HCT116 (cell line): ENCODE measurements around the gene EFEMP2. TPM values are rescaled to one million over a fixed set of nuclear protein-coding genes. Genes with fewer than 3 reads are reported as not detected.

Source experiments
- ATAC-seq: fragments of 200-7000 bp; cut with Tn5 transposase; 2 replicates; pipeline ENCODE4 v1.9.1; 2020; ENCODE audit warnings: mild to moderate bottlenecking, moderate library complexity
- BruUV-seq: library from RNA; stranded (reverse); fragments of 400-500 nt; replicated peaks from 2 replicates; lab custom pipeline; 2021; lab: Mats Ljungman, UMichigan
- CTCF ChIA-PET: fragments of 300-600 bp; sonication (Branson Sonifier 250); formaldehyde crosslinking; loops from one replicate; lab custom pipeline; 2021; ENCODE audit warnings: antibody characterized with exemption; lab: Charles Lee
- POLR2A ChIA-PET: fragments of 300-600, 350-600 bp; sonication (Branson Sonifier 250); formaldehyde crosslinking; loops from one replicate; lab custom pipeline; 2021; ENCODE audit warnings: antibody characterized with exemption; lab: Charles Lee
- RAD21 ChIA-PET, 2 experiments: fragments of 300-600 bp; sonication (Branson Sonifier 250); formaldehyde crosslinking; loops; one replicate each; lab custom pipeline; 2023; ENCODE audit warnings: low total read pairs in 2 of 2; ENCODE audit not compliant: uncharacterized antibody in 2 of 2, unreplicated experiment in 2 of 2, low non-redundant PET in 1 of 2; lab: Charles Lee
- DNase-seq: peaks from one replicate; pipeline ENCODE4 v3.0.0-alpha.2; 2010; ENCODE audit warnings: low read depth, low spot score
- H2AFZ ChIP-seq: fragments of 200-600 bp; shearing (Covaris generic), sonication (generic); 2 replicates; pipeline ENCODE4 v1.6.1; 2017; ENCODE audit warnings: low read depth, mixed run types, mixed read lengths, antibody characterized with exemption, low read length; ENCODE audit not compliant: poor library complexity, severe bottlenecking
- H3K27ac ChIP-seq: 2 replicates; pipeline ENCODE4 v1.5.1; 2012; ENCODE audit warnings: low read depth, low read length
- H3K27me3 ChIP-seq: fragments of 200-600 bp; sonication (generic); 2 replicates; pipeline ENCODE4 v1.6.1; 2016; ENCODE audit warnings: mixed run types, low read length, mixed read lengths; ENCODE audit not compliant: insufficient read depth
- H3K36me3 ChIP-seq, 2 experiments: fragments of 200-500 bp in 1 of 2; fragments of 200-600 bp in 1 of 2; sonication (Bioruptor generic) in 1 of 2; sonication (generic) in 1 of 2; 2 replicates each; pipeline versions ENCODE4 v1.5.1 to v1.6.1; 2014 to 2016; ENCODE audit warnings: low read length in 2 of 2, inconsistent platforms in 1 of 2, mixed read lengths in 1 of 2, mixed run types in 1 of 2; ENCODE audit not compliant: insufficient read depth in 2 of 2, control insufficient read depth in 1 of 2
- H3K4me1 ChIP-seq, 2 experiments: fragments of 200-600 bp in 1 of 2; sonication (generic) in 1 of 2; 2 replicates each; pipeline versions ENCODE4 v1.5.1 to v1.6.1; 2012 to 2017; ENCODE audit warnings: low read length in 2 of 2, inconsistent platforms in 1 of 2, mild to moderate bottlenecking in 1 of 2, mixed read lengths in 1 of 2, mixed run types in 1 of 2, moderate library complexity in 1 of 2; ENCODE audit not compliant: insufficient read depth in 2 of 2, control insufficient read depth in 1 of 2
- H3K4me2 ChIP-seq: fragments of 200-600 bp; sonication (generic); 2 replicates; pipeline ENCODE4 v1.6.1; 2017; ENCODE audit warnings: mixed run types, low read length, mixed read lengths
- H3K4me3 ChIP-seq, 2 experiments: fragments of 200-600 bp in 1 of 2; sonication (generic) in 1 of 2; replicated peaks in 1 of 2; 2 replicates each; pipeline ENCODE4 v1.5.1; 2011 to 2016; ENCODE audit warnings: low read length in 2 of 2, control low read depth in 1 of 2, low read depth in 1 of 2, mild to moderate bottlenecking in 1 of 2, mixed read lengths in 1 of 2, mixed run types in 1 of 2
- H3K79me2 ChIP-seq: fragments of 200-600 bp; sonication (generic); 2 replicates; pipeline ENCODE4 v1.6.1; 2017; ENCODE audit warnings: mild to moderate bottlenecking, mixed run types, low read length, moderate library complexity, mixed read lengths; ENCODE audit not compliant: insufficient read depth
- H3K9ac ChIP-seq: fragments of 200-600 bp; sonication (generic); 2 replicates; pipeline ENCODE4 v1.6.1; 2016; ENCODE audit warnings: low read length, mixed read lengths
- H3K9me2 ChIP-seq: fragments of 200-600 bp; sonication (generic), shearing (Covaris generic); 2 replicates; pipeline ENCODE4 v1.6.1; 2017; ENCODE audit warnings: mixed run types, mild to moderate bottlenecking, moderate library complexity; ENCODE audit not compliant: insufficient read depth
- H3K9me3 ChIP-seq, 2 experiments: fragments of 200-500 bp in 1 of 2; fragments of 200-600 bp in 1 of 2; sonication (Bioruptor generic) in 1 of 2; sonication (generic) in 1 of 2; 2 replicates each; pipeline ENCODE4 v1.6.1; 2014 to 2017; ENCODE audit warnings: low read length in 2 of 2, mixed read lengths in 2 of 2, inconsistent platforms in 1 of 2, low read depth in 1 of 2, mild to moderate bottlenecking in 1 of 2, mixed run types in 1 of 2, moderate library complexity in 1 of 2; ENCODE audit not compliant: control insufficient read depth in 1 of 2, insufficient read depth in 1 of 2
- H4K20me1 ChIP-seq: fragments of 200-600 bp; sonication (generic), shearing (Covaris generic); 2 replicates; pipeline ENCODE4 v1.6.1; 2017; ENCODE audit warnings: mixed run types, mild to moderate bottlenecking, moderate library complexity; ENCODE audit not compliant: insufficient read depth
- CBX3 ChIP-seq: IDR thresholded peaks from 2 replicates; pipeline ENCODE4 v1.6.1; 2012; ENCODE audit warnings: low read depth
- CEBPB ChIP-seq: IDR thresholded peaks from 2 replicates; pipeline ENCODE4 v1.6.1; 2012; ENCODE audit warnings: low read depth
- EGR1 ChIP-seq: IDR thresholded peaks from 2 replicates; pipeline ENCODE4 v1.6.1; 2012; ENCODE audit warnings: low read depth
- EZH2 ChIP-seq: fragments of 200-600 bp; sonication (generic); IDR thresholded peaks from 2 replicates; pipeline ENCODE4 v1.6.1; 2017; ENCODE audit warnings: antibody characterized with exemption, mixed run types
- EZH2phosphoT487 ChIP-seq: fragments of 200-600 bp; IDR thresholded peaks from 2 replicates; pipeline ENCODE4 v1.6.1; 2018; ENCODE audit warnings: antibody characterized with exemption, borderline replicate concordance
- FOSL1 ChIP-seq: IDR thresholded peaks from 2 replicates; pipeline ENCODE4 v1.6.1; 2012; ENCODE audit warnings: low read depth
- JUND ChIP-seq: IDR thresholded peaks from 2 replicates; pipeline ENCODE4 v1.6.1; 2012
- POLR2A ChIP-seq: IDR thresholded peaks from 2 replicates; pipeline ENCODE4 v1.7.0; 2011; ENCODE audit warnings: borderline replicate concordance; ENCODE audit not compliant: insufficient read depth, insufficient read length; ENCODE audit errors: extremely low read depth
- POLR2AphosphoS5 ChIP-seq: IDR thresholded peaks from 2 replicates; pipeline ENCODE4 v1.6.1; 2011; ENCODE audit warnings: mild to moderate bottlenecking, low read depth, low read length, moderate library complexity
- RAD21 ChIP-seq: IDR thresholded peaks from 2 replicates; pipeline ENCODE4 v1.6.1; 2012; ENCODE audit warnings: low read depth, mild to moderate bottlenecking
- SP1 ChIP-seq: IDR thresholded peaks from 2 replicates; pipeline ENCODE4 v1.6.1; 2012; ENCODE audit warnings: low read depth
- SRF ChIP-seq: IDR thresholded peaks from 2 replicates; pipeline ENCODE4 v1.6.1; 2012; ENCODE audit warnings: low read depth
- YY1 ChIP-seq: IDR thresholded peaks from 2 replicates; pipeline ENCODE4 v1.6.1; 2011; ENCODE audit warnings: low read length, low read depth, moderate library complexity, mild to moderate bottlenecking; ENCODE audit not compliant: insufficient replicate concordance; ENCODE audit errors: extremely low read depth
- ZFX ChIP-seq: fragments of 450-650 bp; IDR thresholded peaks from 2 replicates; pipeline ENCODE4 v1.6.1; 2017
- ZNF274 ChIP-seq: fragments of 200-500 bp; sonication (Bioruptor generic); IDR thresholded peaks from 2 replicates; pipeline ENCODE4 v1.6.1; 2014; ENCODE audit warnings: mild to moderate bottlenecking, low read depth, low read length, inconsistent platforms
- intact Hi-C: fragments of 100-400 bp; cut with micrococcal nuclease; formaldehyde crosslinking; loops from 2 replicates; pipeline ENCODE4 v1.10.0; 2022
- total RNA-seq: library from RNA; stranded (reverse); gene quantifications from one replicate; pipeline ENCODE4 v1.2.1, GENCODE V29; 2021; ENCODE audit not compliant: unreplicated experiment
- TF ChIP-seq, protein P1 (sequence below): IDR thresholded peaks from 2 replicates; pipeline ENCODE4 v1.6.1; 2012
- TF ChIP-seq, protein P2 (sequence below), 3 experiments: fragments of 200-600 bp in 1 of 3; sonication (generic) in 1 of 3; IDR thresholded peaks in 2 of 3; conservative IDR thresholded peaks in 1 of 3; 2 replicates each; pipeline ENCODE4 v1.5.1; 2012 to 2017; ENCODE audit warnings: low read depth in 2 of 3, low read length in 2 of 3, antibody characterized with exemption in 1 of 3, borderline replicate concordance in 1 of 3, control low read depth in 1 of 3, mild to moderate bottlenecking in 1 of 3, mixed read lengths in 1 of 3, mixed run types in 1 of 3, moderate library complexity in 1 of 3; ENCODE audit not compliant: insufficient read depth in 1 of 3
- TF ChIP-seq, protein P3 (sequence below): IDR thresholded peaks from 2 replicates; pipeline ENCODE4 v1.6.1; 2012
- TF ChIP-seq, protein P4 (sequence below): IDR thresholded peaks from 2 replicates; pipeline ENCODE4 v1.6.1; 2012; ENCODE audit warnings: low read depth

EFEMP2 gene
- total RNA-seq, 1 experiment from 2014 or later = 8.4 TPM

DNA sequence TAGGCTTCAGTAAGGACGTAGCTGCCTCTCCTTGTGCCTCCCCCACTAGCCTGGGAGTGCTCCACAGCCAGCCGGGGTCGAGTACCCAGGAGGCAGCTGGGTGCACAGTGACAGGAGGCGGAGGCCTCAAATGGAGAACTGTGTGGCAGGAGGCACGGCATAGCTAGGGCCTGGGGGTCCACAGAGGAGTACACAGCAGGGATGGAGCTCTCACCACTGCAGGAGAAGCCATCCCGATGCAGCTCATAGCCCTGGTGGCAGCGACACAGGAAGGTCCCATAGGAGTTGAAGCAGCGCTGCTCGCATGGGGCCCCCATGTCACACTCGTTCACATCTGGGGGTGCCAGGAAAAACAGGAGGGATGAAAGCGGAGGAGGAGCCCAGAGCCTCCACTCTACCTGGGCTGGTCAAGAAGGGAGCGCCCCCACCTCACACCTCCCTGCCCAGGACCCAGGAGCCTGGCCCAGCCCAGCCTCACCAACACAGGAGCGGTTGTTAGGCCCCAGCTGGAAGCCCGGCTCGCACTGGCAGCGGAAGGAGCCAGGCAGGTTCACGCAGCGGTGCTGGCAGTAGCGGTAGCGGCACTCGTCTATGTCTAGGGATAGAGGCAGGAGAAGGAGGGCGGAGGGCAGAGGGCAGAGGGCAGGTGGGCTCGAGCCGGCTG lies 2.8 kb downstream of the EFEMP2 start:
- no peaks in the 10 kb centered on the region for H3K9me2 ChIP-seq
- ATAC-seq = no peak
- no peak overlapping the region for H3K27ac ChIP-seq
- H2AFZ ChIP-seq = no peak overlapping the region
- POLR2A ChIA-PET = interaction anchor here (1.5 to 4.8 kb wide), 3 partner anchors 10 to 20 kb away, joined by 4 to 36 read pairs (median 5); partner anchors contain the start of genes CCDC85B, CFL1 and MUS81
- H3K4me1 ChIP-seq = peaks cover 10 to 13% of the 10 kb centered on the region in 2 experiments; a peak in 3 of 4 replicates
- CTCF ChIA-PET = interaction anchor here (2.1 kb wide), 1 partner anchor 10 kb away, joined by 12 read pairs; the partner anchor contains the start of gene MUS81
- H3K27me3 ChIP-seq = no peaks in the 10 kb centered on the region
- no peak overlapping the region for H3K9ac ChIP-seq
- H3K4me2 ChIP-seq = no peak overlapping the region
- H3K9me3 ChIP-seq = no peaks in the 10 kb centered on the region
- RAD21 ChIA-PET = no interaction called here
- no peaks in the 10 kb centered on the region for H4K20me1 ChIP-seq
- peaks cover 2 to 3% of the 10 kb centered on the region in 2 experiments; a peak in 3 of 4 replicates for H3K36me3 ChIP-seq
- BruUV-seq = no TSS peak
- no peak for TF ChIP-seq YY1
- TF ChIP-seq RAD21 = no peak
- no peak for TF ChIP-seq CEBPB
- TF ChIP-seq, protein P1, sequence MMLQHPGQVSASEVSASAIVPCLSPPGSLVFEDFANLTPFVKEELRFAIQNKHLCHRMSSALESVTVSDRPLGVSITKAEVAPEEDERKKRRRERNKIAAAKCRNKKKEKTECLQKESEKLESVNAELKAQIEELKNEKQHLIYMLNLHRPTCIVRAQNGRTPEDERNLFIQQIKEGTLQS = no peak
- TF ChIP-seq JUND = no peak
- TF ChIP-seq, protein P2, sequence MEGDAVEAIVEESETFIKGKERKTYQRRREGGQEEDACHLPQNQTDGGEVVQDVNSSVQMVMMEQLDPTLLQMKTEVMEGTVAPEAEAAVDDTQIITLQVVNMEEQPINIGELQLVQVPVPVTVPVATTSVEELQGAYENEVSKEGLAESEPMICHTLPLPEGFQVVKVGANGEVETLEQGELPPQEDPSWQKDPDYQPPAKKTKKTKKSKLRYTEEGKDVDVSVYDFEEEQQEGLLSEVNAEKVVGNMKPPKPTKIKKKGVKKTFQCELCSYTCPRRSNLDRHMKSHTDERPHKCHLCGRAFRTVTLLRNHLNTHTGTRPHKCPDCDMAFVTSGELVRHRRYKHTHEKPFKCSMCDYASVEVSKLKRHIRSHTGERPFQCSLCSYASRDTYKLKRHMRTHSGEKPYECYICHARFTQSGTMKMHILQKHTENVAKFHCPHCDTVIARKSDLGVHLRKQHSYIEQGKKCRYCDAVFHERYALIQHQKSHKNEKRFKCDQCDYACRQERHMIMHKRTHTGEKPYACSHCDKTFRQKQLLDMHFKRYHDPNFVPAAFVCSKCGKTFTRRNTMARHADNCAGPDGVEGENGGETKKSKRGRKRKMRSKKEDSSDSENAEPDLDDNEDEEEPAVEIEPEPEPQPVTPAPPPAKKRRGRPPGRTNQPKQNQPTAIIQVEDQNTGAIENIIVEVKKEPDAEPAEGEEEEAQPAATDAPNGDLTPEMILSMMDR (IDR thresholded peaks at IDR 0.05 in 2 of 3, conservative IDR thresholded peaks at IDR 0.05 in 1 of 3; ENCODE audit: borderline replicate concordance in 1 of 3, insufficient read depth in 1 of 3, low read depth in 2 of 3, low read length in 2 of 3) = no peak
- no peak for TF ChIP-seq SRF
- no peak for TF ChIP-seq ZFX
- no peak for TF ChIP-seq POLR2AphosphoS5
- no peak for TF ChIP-seq ZNF274
- no peak for TF ChIP-seq EZH2phosphoT487
- TF ChIP-seq FOSL1 = no peak
- no peak for TF ChIP-seq POLR2A
- TF ChIP-seq, protein P3, sequence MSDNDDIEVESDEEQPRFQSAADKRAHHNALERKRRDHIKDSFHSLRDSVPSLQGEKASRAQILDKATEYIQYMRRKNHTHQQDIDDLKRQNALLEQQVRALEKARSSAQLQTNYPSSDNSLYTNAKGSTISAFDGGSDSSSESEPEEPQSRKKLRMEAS = no peak
- no peak for TF ChIP-seq SP1
- TF ChIP-seq CBX3 = no peak
- no peak for TF ChIP-seq EGR1
- TF ChIP-seq EZH2 = no peak
- TF ChIP-seq, protein P4, sequence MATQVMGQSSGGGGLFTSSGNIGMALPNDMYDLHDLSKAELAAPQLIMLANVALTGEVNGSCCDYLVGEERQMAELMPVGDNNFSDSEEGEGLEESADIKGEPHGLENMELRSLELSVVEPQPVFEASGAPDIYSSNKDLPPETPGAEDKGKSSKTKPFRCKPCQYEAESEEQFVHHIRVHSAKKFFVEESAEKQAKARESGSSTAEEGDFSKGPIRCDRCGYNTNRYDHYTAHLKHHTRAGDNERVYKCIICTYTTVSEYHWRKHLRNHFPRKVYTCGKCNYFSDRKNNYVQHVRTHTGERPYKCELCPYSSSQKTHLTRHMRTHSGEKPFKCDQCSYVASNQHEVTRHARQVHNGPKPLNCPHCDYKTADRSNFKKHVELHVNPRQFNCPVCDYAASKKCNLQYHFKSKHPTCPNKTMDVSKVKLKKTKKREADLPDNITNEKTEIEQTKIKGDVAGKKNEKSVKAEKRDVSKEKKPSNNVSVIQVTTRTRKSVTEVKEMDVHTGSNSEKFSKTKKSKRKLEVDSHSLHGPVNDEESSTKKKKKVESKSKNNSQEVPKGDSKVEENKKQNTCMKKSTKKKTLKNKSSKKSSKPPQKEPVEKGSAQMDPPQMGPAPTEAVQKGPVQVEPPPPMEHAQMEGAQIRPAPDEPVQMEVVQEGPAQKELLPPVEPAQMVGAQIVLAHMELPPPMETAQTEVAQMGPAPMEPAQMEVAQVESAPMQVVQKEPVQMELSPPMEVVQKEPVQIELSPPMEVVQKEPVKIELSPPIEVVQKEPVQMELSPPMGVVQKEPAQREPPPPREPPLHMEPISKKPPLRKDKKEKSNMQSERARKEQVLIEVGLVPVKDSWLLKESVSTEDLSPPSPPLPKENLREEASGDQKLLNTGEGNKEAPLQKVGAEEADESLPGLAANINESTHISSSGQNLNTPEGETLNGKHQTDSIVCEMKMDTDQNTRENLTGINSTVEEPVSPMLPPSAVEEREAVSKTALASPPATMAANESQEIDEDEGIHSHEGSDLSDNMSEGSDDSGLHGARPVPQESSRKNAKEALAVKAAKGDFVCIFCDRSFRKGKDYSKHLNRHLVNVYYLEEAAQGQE = no peak
- TF ChIP-seq, all 23 proteins: peak for 0
- Histone ChIP-seq H3K4me3 (no peak overlapping the region), H3K79me2 (no peaks in the 10 kb centered on the region)
- intact Hi-C loops = loop anchor here (5.0 kb wide), 1 partner anchor 157 kb away; the partner anchor contains the start of gene KAT5
- DNase-seq = no peak
